ENCODE data around the gene SELENOO. TPM values are rescaled to one million over a fixed set of nuclear protein-coding genes. Genes with fewer than 3 reads are reported as not detected.

SELENOO gene
- total RNA-seq, 1 donor from 2014 or later = 24.5 TPM

GRCh38 chr22:50178871-50179869, 21.6 kb upstream of the SELENOO start:
- no peak for TF ChIP-seq CTCF (conservative IDR thresholded peaks at IDR 0.05)
- H3K4me1 Mint-ChIP-seq = peaks cover 4% of the 10 kb centered on the region
- no peaks in the 10 kb centered on the region for H3K9me3 Mint-ChIP-seq
- DNase-seq (ENCODE audit: low read depth, low spot score) = no peak
- no peaks in the 10 kb centered on the region for H3K27me3 Mint-ChIP-seq (ENCODE audit: low read depth)
- H3K36me3 Mint-ChIP-seq (ENCODE audit: low read depth) = no peaks in the 10 kb centered on the region
- H3K4me3 Mint-ChIP-seq = peak overlapping the region; percentile 49
- H3K27ac Mint-ChIP-seq (ENCODE audit: unreplicated experiment) = no peak overlapping the region

- H3K27me3 Mint-ChIP-seq (ENCODE audit: low read depth) = no peaks in the 10 kb centered on the region
- H3K4me3 Mint-ChIP-seq = peak overlapping the region; percentile 49
- H3K9me3 Mint-ChIP-seq = no peaks in the 10 kb centered on the region
- H3K27ac Mint-ChIP-seq (ENCODE audit: unreplicated experiment) = peak overlapping the region; percentile 92
- no peak for TF ChIP-seq CTCF (conservative IDR thresholded peaks at IDR 0.05)
- H3K4me1 Mint-ChIP-seq = peaks cover 4% of the 10 kb centered on the region
- no peak for DNase-seq (ENCODE audit: low read depth, low spot score)
- no peaks in the 10 kb centered on the region for H3K36me3 Mint-ChIP-seq (ENCODE audit: low read depth)
These were observed 20.7 kb upstream of the SELENOO start for GRCh38 chr22:50179937-50180726.

GRCh38 chr22:50180727-50181521, 19.9 kb upstream of the SELENOO start:
- H3K27me3 Mint-ChIP-seq (ENCODE audit: low read depth) = no peaks in the 10 kb centered on the region
- H3K27ac Mint-ChIP-seq (ENCODE audit: unreplicated experiment) = no peak overlapping the region
- no peaks in the 10 kb centered on the region for H3K9me3 Mint-ChIP-seq
- H3K36me3 Mint-ChIP-seq (ENCODE audit: low read depth) = no peaks in the 10 kb centered on the region
- DNase-seq (ENCODE audit: low read depth, low spot score) = no peak
- no peak for TF ChIP-seq CTCF (conservative IDR thresholded peaks at IDR 0.05)
- H3K4me3 Mint-ChIP-seq = peak overlapping the region; percentile 34
- peaks cover 7% of the 10 kb centered on the region for H3K4me1 Mint-ChIP-seq

- H3K27ac Mint-ChIP-seq (ENCODE audit: unreplicated experiment) = no peak overlapping the region
- no peaks in the 10 kb centered on the region for H3K27me3 Mint-ChIP-seq (ENCODE audit: low read depth)
- no peaks in the 10 kb centered on the region for H3K9me3 Mint-ChIP-seq
- no peaks in the 10 kb centered on the region for H3K36me3 Mint-ChIP-seq (ENCODE audit: low read depth)
- no peak for TF ChIP-seq CTCF (conservative IDR thresholded peaks at IDR 0.05)
- DNase-seq (ENCODE audit: low read depth, low spot score) = no peak
- H3K4me1 Mint-ChIP-seq = peaks cover 11% of the 10 kb centered on the region
- no peak overlapping the region for H3K4me3 Mint-ChIP-seq
These were observed 18.4 kb upstream of the SELENOO start for GRCh38 chr22:50182176-50183081.
